IPS-20b (cell line): ENCODE results near the gene STRN3.
"Not testable (repeated sequence)": the region's sequence is repeated elsewhere in the genome, so short reads cannot be mapped to it uniquely, and the experiment has no call there.

Experiments used
- H3K27ac ChIP-seq: one replicate; pipeline ENCODE4 v1.5.1; 2013; ENCODE audit warnings: low read length
- H3K27me3 ChIP-seq: 2 replicates; pipeline ENCODE4 v1.6.1; 2013; ENCODE audit warnings: mild to moderate bottlenecking, low read length, inconsistent platforms; ENCODE audit not compliant: insufficient read depth
- H3K36me3 ChIP-seq: 2 replicates; pipeline ENCODE4 v1.6.1; 2013; ENCODE audit warnings: low read depth, mild to moderate bottlenecking, inconsistent platforms, low read length, moderate library complexity; ENCODE audit not compliant: insufficient read depth
- H3K4me1 ChIP-seq: 2 replicates; pipeline ENCODE4 v1.6.1; 2013; ENCODE audit warnings: mild to moderate bottlenecking, control low read depth, inconsistent platforms, low read length, moderate library complexity; ENCODE audit not compliant: insufficient read depth
- H3K4me3 ChIP-seq: 2 replicates; pipeline ENCODE4 v1.5.1; 2013; ENCODE audit warnings: mild to moderate bottlenecking, low read length, inconsistent platforms
- H3K9ac ChIP-seq: 2 replicates; pipeline ENCODE4 v1.6.1; 2013; ENCODE audit warnings: low read depth, mild to moderate bottlenecking, inconsistent platforms, low read length, moderate library complexity
- H3K9me3 ChIP-seq: 2 replicates; pipeline ENCODE4 v1.6.1; 2013; ENCODE audit warnings: mild to moderate bottlenecking, low read depth, low read length, inconsistent platforms; ENCODE audit not compliant: insufficient read depth

STRN3 gene

GRCh38 chr14:31026077-31026449, at the start of gene STRN3:
Gene STRN3, minus strand, starts transcription at chr14:31026379. Its CDS starts 194 bp downstream, at chr14:31026185.
- Histone ChIP-seq H3K9ac (peak within 1 kb of the TSS; percentile 98), H3K9me3 (no peaks in the 10 kb centered on the region), H3K27me3 (no peaks in the 10 kb centered on the region), H3K27ac (peak within 1 kb of the TSS; percentile 85), H3K4me3 (peak within 1 kb of the TSS; percentile 81), H3K36me3 (peaks cover 4% of the 10 kb centered on the region; the same call in 1 of the 2 replicates), H3K4me1 (peaks cover 12% of the 10 kb centered on the region; the same call in 1 of the 2 replicates)

- no peak overlapping the region for H3K9ac ChIP-seq
- H3K27me3 ChIP-seq: no peaks in the 10 kb centered on the region
- no peak overlapping the region for H3K27ac ChIP-seq
- peaks cover 9% of the 10 kb centered on the region; the same call in 1 of the 2 replicates for H3K36me3 ChIP-seq
- H3K4me1 ChIP-seq: no peaks in the 10 kb centered on the region
- no peak overlapping the region for H3K4me3 ChIP-seq
- H3K9me3 ChIP-seq: no peaks in the 10 kb centered on the region
These were observed 49.0 kb upstream of the STRN3 start for GRCh38 chr14:31075144-31075543.

- no peak overlapping the region for H3K27ac ChIP-seq
- H3K9ac ChIP-seq: no peak overlapping the region
- H3K27me3 ChIP-seq: no peaks in the 10 kb centered on the region
- H3K9me3 ChIP-seq: no peaks in the 10 kb centered on the region
- no peaks in the 10 kb centered on the region for H3K4me1 ChIP-seq
- H3K36me3 ChIP-seq: peaks cover 9% of the 10 kb centered on the region; the same call in 1 of the 2 replicates
- H3K4me3 ChIP-seq: no peak overlapping the region
These were observed 45.0 kb upstream of the STRN3 start for GRCh38 chr14:31071151-31071550.

- Histone ChIP-seq H3K36me3 (peaks cover 9% of the 10 kb centered on the region; the same call in 1 of the 2 replicates), H3K4me3 (no peak overlapping the region), H3K9me3 (no peaks in the 10 kb centered on the region), H3K27ac (no peak overlapping the region), H3K9ac (no peak overlapping the region), H3K4me1 (no peaks in the 10 kb centered on the region), H3K27me3 (no peaks in the 10 kb centered on the region)
These were observed 44.3 kb upstream of the STRN3 start for GRCh38 chr14:31070431-31070830.

- H3K4me3 ChIP-seq: no peak overlapping the region
- H3K27ac ChIP-seq: no peak overlapping the region
- H3K27me3 ChIP-seq: no peaks in the 10 kb centered on the region
- H3K36me3 ChIP-seq: peaks cover 4% of the 10 kb centered on the region; the same call in 1 of the 2 replicates
- H3K9me3 ChIP-seq: no peaks in the 10 kb centered on the region
- no peaks in the 10 kb centered on the region for H3K4me1 ChIP-seq
- no peak overlapping the region for H3K9ac ChIP-seq
These were observed 43.2 kb upstream of the STRN3 start for GRCh38 chr14:31069343-31069742.

GRCh38 chr14:31068235-31068634, 42.1 kb upstream of the STRN3 start:
- Histone ChIP-seq H3K4me1 (no peaks in the 10 kb centered on the region), H3K27me3 (no peaks in the 10 kb centered on the region), H3K9me3 (no peaks in the 10 kb centered on the region), H3K9ac (no peak overlapping the region), H3K4me3 (no peak overlapping the region), H3K36me3 (peaks cover 4% of the 10 kb centered on the region; the same call in 1 of the 2 replicates), H3K27ac (no peak overlapping the region)

- not testable (repeated sequence) for H3K27ac ChIP-seq, H3K9me3 ChIP-seq, H3K4me3 ChIP-seq, H3K27me3 ChIP-seq, H3K36me3 ChIP-seq, H3K9ac ChIP-seq
- peaks cover 17% of the 10 kb centered on the region for H3K4me1 ChIP-seq
These were observed 36.7 kb upstream of the STRN3 start for GRCh38 chr14:31062908-31063307.

- Histone ChIP-seq H3K4me1 (peaks cover 17% of the 10 kb centered on the region), H3K4me3 (no peak overlapping the region), H3K9ac (peak overlapping the region; percentile 50; the same call in 1 of the 2 replicates), H3K27ac (no peak overlapping the region), H3K36me3 (no peaks in the 10 kb centered on the region), H3K27me3 (no peaks in the 10 kb centered on the region), H3K9me3 (no peaks in the 10 kb centered on the region)
These were observed 34.2 kb upstream of the STRN3 start for GRCh38 chr14:31060253-31060875.

- Histone ChIP-seq H3K27ac (no peak overlapping the region), H3K9ac (0 out of 2 replicates have a peak overlapping the region, but pooled peaks have one; percentile 5), H3K4me1 (peaks cover 17% of the 10 kb centered on the region)
These were observed 33.2 kb upstream of the STRN3 start for GRCh38 chr14:31059152-31059924.

GRCh38 chr14:31057701-31058364, 31.7 kb upstream of the STRN3 start:
- no peak overlapping the region for H3K4me3 ChIP-seq
- no peak overlapping the region for H3K9ac ChIP-seq
- no peaks in the 10 kb centered on the region for H3K27me3 ChIP-seq
- no peak overlapping the region for H3K27ac ChIP-seq
- no peaks in the 10 kb centered on the region for H3K9me3 ChIP-seq
- H3K4me1 ChIP-seq: peaks cover 17% of the 10 kb centered on the region
- H3K36me3 ChIP-seq: no peaks in the 10 kb centered on the region

More at GRCh38 chr14:31059152-31059924, 33.2 kb upstream of the STRN3 start:
- H3K36me3 ChIP-seq: no peaks in the 10 kb centered on the region
- no peaks in the 10 kb centered on the region for H3K9me3 ChIP-seq
- H3K27me3 ChIP-seq: no peaks in the 10 kb centered on the region
- no peak overlapping the region for H3K4me3 ChIP-seq

GRCh38 chr14:31057035-31057434, 30.9 kb upstream of the STRN3 start:
- Histone ChIP-seq H3K4me1 (peaks cover 17% of the 10 kb centered on the region), H3K27me3 (no peaks in the 10 kb centered on the region), H3K36me3 (no peaks in the 10 kb centered on the region), H3K9me3 (no peaks in the 10 kb centered on the region), H3K27ac (no peak overlapping the region), H3K4me3 (no peak overlapping the region), H3K9ac (no peak overlapping the region)
